Activated T-cell treated with anti-CD3 and anti-CD28 coated beads, Interleukin-2, amount 50 U/mL, for 4 hours (primary cell): Measurements from ENCODE around the gene SH3RF3. TPM values are rescaled to one million over a fixed set of nuclear protein-coding genes. Genes with fewer than 3 reads are reported as not detected.

Experiments
- ATAC-seq, 2 donors: fragments of 200-7000 bp; cut with Tn5 transposase; one replicate each; pipeline ENCODE4 v1.10.0; 2021
- DNase-seq: peaks from one replicate; pipeline ENCODE4 v3.0.0-alpha.2; 2020
- H3K27me3 Mint-ChIP-seq: one replicate; pipeline ENCODE4 v1.8.0; 2021; ENCODE audit warnings: low read depth, mixed read lengths
- H3K36me3 Mint-ChIP-seq: one replicate; pipeline ENCODE4 v1.8.0; 2022; ENCODE audit warnings: mixed read lengths; ENCODE audit not compliant: insufficient read depth
- H3K4me1 Mint-ChIP-seq: one replicate; pipeline ENCODE4 v1.8.0; 2021; ENCODE audit warnings: low read depth, mixed read lengths
- H3K4me3 Mint-ChIP-seq: one replicate; pipeline ENCODE4 v1.8.0; 2021; ENCODE audit warnings: mild to moderate bottlenecking, moderate library complexity, mixed read lengths
- H3K9me3 Mint-ChIP-seq: one replicate; pipeline ENCODE4 v1.8.0; 2021; ENCODE audit warnings: mixed read lengths
- total RNA-seq, 3 donors: library from RNA; stranded (reverse); gene quantifications; one replicate each; pipeline ENCODE4 v1.2.1, GENCODE V29; 2021

The SH3RF3 gene
- total RNA-seq, 3 donors from 2014 or later, result 0.33 to 0.98 (median 0.89) TPM

GRCh38 chr2:109471658-109472057 lies 342.7 kb downstream of the SH3RF3 start:
- DNase-seq (no peak), ATAC-seq (no peak)
- Mint-ChIP-seq H3K9me3 (no peaks in the 10 kb centered on the region), H3K36me3 (no peaks in the 10 kb centered on the region), H3K4me1 (no peaks in the 10 kb centered on the region), H3K27me3 (no peaks in the 10 kb centered on the region), H3K4me3 (no peak overlapping the region)

- no peak for ATAC-seq
- no peaks in the 10 kb centered on the region for H3K9me3 Mint-ChIP-seq
Observed at GRCh38 chr2:109472331-109472959, 343.4 kb downstream of the SH3RF3 start.

GRCh38 chr2:109472974-109473373 lies 344.0 kb downstream of the SH3RF3 start:
- Mint-ChIP-seq H3K36me3 (no peaks in the 10 kb centered on the region), H3K9me3 (no peaks in the 10 kb centered on the region), H3K4me1 (no peaks in the 10 kb centered on the region), H3K27me3 (no peaks in the 10 kb centered on the region), H3K4me3 (no peak overlapping the region)
- no peak for DNase-seq
- no peak for ATAC-seq

More at GRCh38 chr2:109472331-109472959, 343.4 kb downstream of the SH3RF3 start:
- Mint-ChIP-seq H3K27me3 (no peaks in the 10 kb centered on the region), H3K4me1 (no peaks in the 10 kb centered on the region), H3K4me3 (no peak overlapping the region), H3K36me3 (no peaks in the 10 kb centered on the region)
- no peak for DNase-seq

DNA sequence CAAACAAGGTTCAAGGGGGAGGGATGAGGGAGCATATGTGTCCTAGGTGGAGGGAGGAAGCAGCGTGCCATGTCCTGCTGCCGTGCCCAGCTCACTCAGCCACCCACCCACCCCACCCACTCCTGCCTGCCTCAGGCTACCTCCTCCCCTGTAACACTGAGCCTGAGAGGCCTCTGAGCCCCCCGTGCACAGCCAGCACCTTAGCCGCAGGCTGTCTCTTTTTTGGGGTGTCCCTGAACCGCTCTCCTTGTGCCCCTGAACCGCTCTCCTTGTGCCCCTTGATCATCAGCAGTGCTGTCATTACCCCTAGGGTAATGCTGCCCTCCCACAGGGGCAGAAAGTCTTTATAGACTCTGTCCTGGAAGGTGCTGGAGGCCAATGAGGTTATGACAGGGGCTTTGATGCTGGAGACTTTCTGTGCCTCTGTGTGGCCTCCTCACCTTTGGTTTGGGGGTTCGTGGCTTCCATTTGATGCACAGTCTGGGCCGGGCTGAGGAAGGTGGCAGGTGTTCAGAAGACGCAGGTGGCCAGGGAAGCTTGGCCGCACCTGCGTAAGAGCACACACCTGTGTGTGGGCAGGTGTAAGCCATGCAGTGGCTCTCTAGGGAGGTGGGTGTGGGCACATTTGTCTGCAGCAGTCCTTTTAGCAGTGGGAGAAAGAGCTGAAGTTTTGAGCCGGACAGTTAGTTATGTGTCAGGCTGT lies 344.8 kb downstream of the SH3RF3 start:
- Mint-ChIP-seq H3K27me3 (no peaks in the 10 kb centered on the region), H3K4me1 (no peaks in the 10 kb centered on the region), H3K4me3 (no peak overlapping the region), H3K9me3 (no peaks in the 10 kb centered on the region), H3K36me3 (no peaks in the 10 kb centered on the region)
- ATAC-seq (no peak), DNase-seq (no peak)

DNA sequence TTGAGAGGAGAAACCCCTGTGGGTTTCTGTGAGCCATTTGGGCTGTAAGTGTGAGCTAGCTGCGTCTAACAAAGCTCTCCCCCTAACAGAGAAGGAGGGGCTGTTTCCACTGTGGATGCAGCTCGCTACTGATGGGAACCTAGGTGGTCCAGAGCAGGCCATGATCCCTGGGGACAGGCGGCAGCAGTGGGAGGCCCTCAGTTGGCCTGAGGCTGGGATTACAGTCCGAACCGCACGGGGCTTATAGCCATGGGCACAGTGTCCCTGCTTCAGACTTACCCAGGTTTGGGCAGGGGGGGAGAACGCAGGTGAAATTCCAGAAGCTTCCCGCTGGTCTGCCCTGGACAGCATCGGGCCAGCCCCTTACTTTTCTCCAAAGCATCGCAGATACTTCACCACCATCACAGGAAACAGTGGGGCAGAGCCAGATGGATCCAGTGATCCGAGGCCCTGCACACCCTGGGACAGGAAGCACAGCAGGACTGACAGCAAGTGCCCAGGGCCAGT lies 345.4 kb downstream of the SH3RF3 start:
- Mint-ChIP-seq H3K4me3 (no peak overlapping the region), H3K36me3 (no peaks in the 10 kb centered on the region), H3K27me3 (no peaks in the 10 kb centered on the region), H3K4me1 (no peaks in the 10 kb centered on the region), H3K9me3 (no peaks in the 10 kb centered on the region)
- ATAC-seq, result no peak
- no peak for DNase-seq

- DNase-seq, result no peak
- H3K9me3 Mint-ChIP-seq, result no peaks in the 10 kb centered on the region
- no peaks in the 10 kb centered on the region for H3K4me1 Mint-ChIP-seq
- ATAC-seq, result no peak
- no peak overlapping the region for H3K4me3 Mint-ChIP-seq
- no peaks in the 10 kb centered on the region for H3K36me3 Mint-ChIP-seq
- peaks cover 1% of the 10 kb centered on the region for H3K27me3 Mint-ChIP-seq
Observed at GRCh38 chr2:109475531-109476210, 346.7 kb downstream of the SH3RF3 start.

DNA sequence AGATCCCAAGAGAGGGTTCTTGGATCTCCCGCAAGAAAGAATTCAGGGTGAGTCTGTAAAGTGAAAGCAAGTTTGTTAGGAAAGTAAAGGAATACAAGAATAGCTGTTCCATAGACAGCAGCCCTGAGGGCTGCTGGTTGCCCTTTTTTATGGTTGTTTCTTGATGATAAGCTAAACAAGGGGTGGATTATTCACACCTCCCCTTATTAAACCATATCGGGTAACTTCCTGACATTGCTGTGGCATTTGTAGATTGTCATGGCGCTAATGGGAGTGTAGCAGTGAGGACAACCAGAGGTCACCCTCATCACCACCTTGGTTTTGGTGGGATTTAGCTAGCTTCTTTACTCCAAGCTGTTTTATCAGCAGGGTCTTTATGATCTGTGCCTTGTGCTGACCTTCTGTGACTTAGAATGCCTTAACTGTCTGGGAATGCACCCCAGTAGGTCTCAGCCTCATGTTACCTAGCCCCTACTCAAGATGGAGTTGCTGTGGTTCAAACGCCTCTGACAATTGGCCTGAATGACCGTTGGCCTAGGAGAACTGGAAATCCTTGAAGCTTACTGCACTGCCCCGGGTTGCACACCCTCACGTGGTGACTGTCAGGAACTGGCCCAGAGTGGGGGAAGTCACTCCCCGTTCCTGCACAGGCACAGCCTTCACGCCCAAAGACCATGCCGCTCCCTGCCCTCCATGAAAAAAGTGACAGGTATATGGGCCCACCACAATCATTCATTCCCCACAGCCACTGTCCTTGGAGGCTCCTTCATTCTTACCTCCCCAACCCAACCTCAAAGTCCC lies 347.8 kb downstream of the SH3RF3 start:
- no peaks in the 10 kb centered on the region for H3K4me1 Mint-ChIP-seq
- DNase-seq (no peak), ATAC-seq (no peak)
- no peaks in the 10 kb centered on the region for H3K36me3 Mint-ChIP-seq
- no peaks in the 10 kb centered on the region for H3K9me3 Mint-ChIP-seq
- peaks cover 1% of the 10 kb centered on the region for H3K27me3 Mint-ChIP-seq
- H3K4me3 Mint-ChIP-seq, result no peak overlapping the region

DNA sequence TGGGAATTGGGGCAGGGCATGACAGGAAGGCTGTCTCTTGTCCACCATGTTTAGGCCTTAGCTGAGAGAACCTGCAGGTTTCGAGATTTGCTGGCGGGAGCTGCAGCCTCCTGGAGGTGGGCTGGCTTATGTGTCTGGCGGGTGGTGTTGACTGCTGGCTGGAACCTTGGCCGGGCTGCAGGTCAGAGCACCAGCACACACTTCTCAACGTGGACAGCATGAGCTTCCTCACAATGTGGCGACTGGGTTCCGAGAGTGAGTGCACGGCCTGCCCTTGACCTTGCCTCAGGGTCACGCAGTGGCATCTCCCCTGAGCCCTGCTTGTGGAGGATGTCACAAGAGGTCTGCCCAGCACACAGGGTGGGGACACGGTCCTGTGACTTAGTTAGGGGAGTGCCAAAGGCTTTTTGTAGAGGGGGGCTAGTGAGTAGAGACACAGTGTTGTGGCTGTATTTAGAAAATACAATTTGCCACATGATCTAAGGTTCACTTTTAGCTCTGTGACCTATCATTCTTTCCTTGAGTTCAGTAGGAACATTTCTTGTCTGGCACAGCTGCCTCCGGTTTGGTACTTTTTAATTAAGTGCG lies 350.0 kb downstream of the SH3RF3 start:
- ATAC-seq (no peak), DNase-seq (no peak)
- peaks cover 1% of the 10 kb centered on the region for H3K27me3 Mint-ChIP-seq
- no peaks in the 10 kb centered on the region for H3K9me3 Mint-ChIP-seq
- H3K4me3 Mint-ChIP-seq, result no peak overlapping the region
- H3K4me1 Mint-ChIP-seq, result no peaks in the 10 kb centered on the region
- H3K36me3 Mint-ChIP-seq, result no peaks in the 10 kb centered on the region

DNA sequence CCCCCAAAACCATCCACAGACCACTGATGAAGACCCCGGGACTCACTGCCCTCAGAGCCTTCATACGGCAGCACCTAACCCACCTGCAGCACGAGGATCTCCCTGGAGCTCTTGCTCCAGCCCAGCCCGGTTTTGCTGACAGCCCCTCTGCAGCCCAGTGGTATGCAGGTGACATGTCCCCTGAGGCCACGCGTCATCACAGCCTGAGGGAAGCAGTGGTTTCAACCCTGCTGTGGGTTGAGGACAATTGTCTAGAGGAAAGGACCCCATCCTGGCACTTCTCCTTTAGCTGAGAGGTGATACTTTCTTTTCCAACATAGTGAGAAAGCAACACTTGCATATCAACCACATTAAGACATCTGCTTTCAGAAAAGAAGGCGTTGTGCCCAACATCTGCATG lies 350.8 kb downstream of the SH3RF3 start:
- DNase-seq (no peak), ATAC-seq (no peak)
- H3K4me1 Mint-ChIP-seq, result no peaks in the 10 kb centered on the region
- H3K9me3 Mint-ChIP-seq, result no peaks in the 10 kb centered on the region
- no peaks in the 10 kb centered on the region for H3K36me3 Mint-ChIP-seq
- no peak overlapping the region for H3K4me3 Mint-ChIP-seq
- peaks cover 3% of the 10 kb centered on the region for H3K27me3 Mint-ChIP-seq

GRCh38 chr2:109480486-109481195 lies 351.6 kb downstream of the SH3RF3 start:
- Mint-ChIP-seq H3K9me3 (no peaks in the 10 kb centered on the region), H3K4me3 (no peak overlapping the region), H3K27me3 (peaks cover 3% of the 10 kb centered on the region), H3K36me3 (no peaks in the 10 kb centered on the region), H3K4me1 (no peaks in the 10 kb centered on the region)
- no peak for DNase-seq
- no peak for ATAC-seq

DNA sequence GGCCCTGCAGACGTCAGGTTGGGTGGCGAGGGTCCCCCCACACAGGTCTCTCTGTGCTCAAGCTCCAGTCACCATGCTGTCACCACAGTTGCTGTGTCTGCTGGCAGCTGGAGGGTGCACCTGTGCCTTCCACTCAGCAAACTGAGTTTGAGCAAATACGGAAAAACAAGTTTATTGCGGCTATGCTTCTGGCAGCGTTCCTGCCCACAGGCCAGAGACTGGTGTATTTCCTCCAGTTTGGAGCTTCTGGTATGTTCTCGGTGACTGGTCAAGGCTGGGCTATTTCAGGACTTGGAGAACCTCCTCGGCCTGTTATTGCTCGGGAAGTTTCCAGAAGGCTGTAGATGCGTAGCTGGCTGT lies 352.2 kb downstream of the SH3RF3 start:
- Mint-ChIP-seq H3K4me1 (no peaks in the 10 kb centered on the region), H3K36me3 (no peaks in the 10 kb centered on the region), H3K27me3 (peaks cover 3% of the 10 kb centered on the region), H3K9me3 (no peaks in the 10 kb centered on the region), H3K4me3 (no peak overlapping the region)
- no peak for ATAC-seq
- DNase-seq, result no peak

DNA sequence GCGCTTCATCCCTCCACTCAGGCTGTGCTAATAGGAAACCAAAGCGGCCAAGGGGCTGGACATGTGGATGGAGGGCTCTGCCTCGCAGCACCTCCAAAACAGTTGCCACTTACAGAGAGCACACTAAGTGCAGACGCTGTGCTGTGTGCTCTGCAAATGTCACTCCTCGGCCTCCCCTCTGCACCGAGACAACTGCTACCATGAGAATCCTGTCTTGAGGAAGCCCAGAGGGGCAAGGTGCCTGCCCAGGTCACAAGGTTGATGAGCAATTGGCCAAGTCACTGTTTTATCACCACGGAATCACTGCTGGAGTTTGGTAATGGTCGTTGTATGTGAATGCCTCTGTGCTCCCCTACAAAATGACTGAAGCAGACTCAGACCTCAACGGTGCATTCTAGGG lies 352.6 kb downstream of the SH3RF3 start:
- ATAC-seq (no peak), DNase-seq (no peak)
- Mint-ChIP-seq H3K27me3 (peaks cover 3% of the 10 kb centered on the region), H3K36me3 (no peaks in the 10 kb centered on the region), H3K4me3 (no peak overlapping the region), H3K4me1 (no peaks in the 10 kb centered on the region), H3K9me3 (no peaks in the 10 kb centered on the region)

GRCh38 chr2:109482361-109482861 lies 353.4 kb downstream of the SH3RF3 start:
- Mint-ChIP-seq H3K27me3 (peaks cover 3% of the 10 kb centered on the region), H3K9me3 (no peaks in the 10 kb centered on the region), H3K4me3 (no peak overlapping the region), H3K36me3 (no peaks in the 10 kb centered on the region), H3K4me1 (no peaks in the 10 kb centered on the region)
- DNase-seq (no peak), ATAC-seq (no peak)
